ENCODE results near the gene CLHC1. TPM values are rescaled to one million over a fixed set of nuclear protein-coding genes. Genes with fewer than 3 reads are reported as not detected.
"Not testable (repeated sequence)": the region's sequence is repeated elsewhere in the genome, so short reads cannot be mapped to it uniquely, and the experiment has no call there.

The CLHC1 gene
- total RNA-seq, 1 donor from 2014 or later, result 12.3 TPM

- H3K4me3 ChIP-seq, result no peak overlapping the region
- no peak for ATAC-seq
- H3K27me3 ChIP-seq, result no peaks in the 10 kb centered on the region
- H3K9me3 ChIP-seq, result peaks cover 4% of the 10 kb centered on the region
- no peaks in the 10 kb centered on the region for H3K36me3 ChIP-seq
- H3K27ac ChIP-seq, result no peak overlapping the region
- TF ChIP-seq, protein P1, sequence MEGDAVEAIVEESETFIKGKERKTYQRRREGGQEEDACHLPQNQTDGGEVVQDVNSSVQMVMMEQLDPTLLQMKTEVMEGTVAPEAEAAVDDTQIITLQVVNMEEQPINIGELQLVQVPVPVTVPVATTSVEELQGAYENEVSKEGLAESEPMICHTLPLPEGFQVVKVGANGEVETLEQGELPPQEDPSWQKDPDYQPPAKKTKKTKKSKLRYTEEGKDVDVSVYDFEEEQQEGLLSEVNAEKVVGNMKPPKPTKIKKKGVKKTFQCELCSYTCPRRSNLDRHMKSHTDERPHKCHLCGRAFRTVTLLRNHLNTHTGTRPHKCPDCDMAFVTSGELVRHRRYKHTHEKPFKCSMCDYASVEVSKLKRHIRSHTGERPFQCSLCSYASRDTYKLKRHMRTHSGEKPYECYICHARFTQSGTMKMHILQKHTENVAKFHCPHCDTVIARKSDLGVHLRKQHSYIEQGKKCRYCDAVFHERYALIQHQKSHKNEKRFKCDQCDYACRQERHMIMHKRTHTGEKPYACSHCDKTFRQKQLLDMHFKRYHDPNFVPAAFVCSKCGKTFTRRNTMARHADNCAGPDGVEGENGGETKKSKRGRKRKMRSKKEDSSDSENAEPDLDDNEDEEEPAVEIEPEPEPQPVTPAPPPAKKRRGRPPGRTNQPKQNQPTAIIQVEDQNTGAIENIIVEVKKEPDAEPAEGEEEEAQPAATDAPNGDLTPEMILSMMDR (IDR thresholded peaks at IDR 0.05), result no peak
- DNase-seq, result no peak
- intact Hi-C loops (cut with DNase I), result no loop called here
- no peaks in the 10 kb centered on the region for H3K4me1 ChIP-seq
Measured at GRCh38 chr2:55204536-55204935, 27.6 kb downstream of the CLHC1 start.

DNA sequence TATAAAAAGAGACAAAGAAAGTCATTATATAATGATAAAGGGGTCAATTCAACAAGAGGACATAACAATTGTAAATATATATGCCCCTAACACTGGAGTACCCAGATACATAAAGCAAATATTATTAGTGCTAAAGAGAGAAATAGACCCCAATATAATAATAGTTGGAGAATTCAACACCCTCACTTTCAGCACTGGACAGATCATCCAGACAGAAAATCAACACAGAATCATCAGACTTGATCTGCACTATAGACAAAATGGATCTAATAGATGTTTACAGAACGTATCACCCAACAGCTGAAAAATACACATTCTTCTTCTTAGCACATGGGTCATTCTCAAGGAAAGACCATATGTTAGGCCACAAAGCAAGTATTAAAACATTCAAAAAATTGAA lies 31.7 kb downstream of the CLHC1 start:
- Histone ChIP-seq H3K27me3 (no peaks in the 10 kb centered on the region), H3K4me3 (no peak overlapping the region), H3K36me3 (no peaks in the 10 kb centered on the region), H3K27ac (no peak overlapping the region), H3K9me3 (peaks cover 4% of the 10 kb centered on the region), H3K4me1 (no peaks in the 10 kb centered on the region)
- intact Hi-C loops (cut with DNase I), result no loop called here
- no peak for DNase-seq
- ATAC-seq, result no peak
- TF ChIP-seq, protein P1 (IDR thresholded peaks at IDR 0.05), result no peak

DNA sequence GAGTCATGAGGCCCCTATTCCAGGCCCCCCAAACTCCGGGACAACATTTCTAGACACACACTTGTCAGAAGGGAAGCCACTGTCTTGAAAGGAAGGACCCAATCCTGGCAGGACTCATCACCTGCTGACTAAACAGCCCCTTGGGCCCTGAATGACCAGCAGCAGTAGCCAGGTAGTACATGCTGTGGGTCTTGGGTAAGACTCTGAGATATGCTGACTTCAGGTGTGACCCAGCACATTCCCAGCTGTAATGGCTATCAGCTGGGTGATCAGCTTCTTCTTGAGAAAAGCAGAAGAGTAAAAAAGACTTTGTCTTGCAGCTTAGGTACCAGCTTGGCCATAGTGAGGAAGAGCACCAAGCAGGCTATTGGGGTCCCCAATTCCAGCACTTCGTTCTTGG lies 35.6 kb downstream of the CLHC1 start:
- TF ChIP-seq, protein P1 (IDR thresholded peaks at IDR 0.05), result no peak

DNA sequence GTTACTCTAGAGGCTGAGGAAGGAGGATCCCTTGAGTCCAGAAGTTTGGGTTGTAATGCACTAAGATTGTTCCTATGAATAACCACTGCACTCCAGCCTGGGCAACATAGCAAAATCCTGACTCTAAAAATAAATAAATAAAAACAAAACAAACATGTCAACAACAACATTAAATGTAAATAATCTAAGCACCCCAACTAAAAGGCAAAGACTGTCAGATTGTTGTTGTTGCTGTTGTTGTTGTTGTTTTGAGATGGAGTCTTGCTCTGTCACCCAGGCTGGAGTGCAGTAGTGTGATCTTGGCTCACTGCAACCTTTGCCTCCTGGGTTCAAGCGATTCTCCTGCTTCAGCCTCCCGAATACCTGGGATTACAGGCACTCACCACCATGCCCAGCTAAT lies 40.2 kb downstream of the CLHC1 start:
- H3K27me3 ChIP-seq; H3K4me1 ChIP-seq; H3K4me3 ChIP-seq; H3K36me3 ChIP-seq; H3K27ac ChIP-seq; intact Hi-C loops (cut with DNase I); H3K9me3 ChIP-seq; DNase-seq; ATAC-seq: not testable (repeated sequence)

More for the DNA sequence above, 35.6 kb downstream of the CLHC1 start:
- Histone ChIP-seq H3K9me3 (peaks cover 4% of the 10 kb centered on the region), H3K27me3 (no peaks in the 10 kb centered on the region), H3K36me3 (no peaks in the 10 kb centered on the region), H3K4me3 (no peak overlapping the region), H3K27ac (no peak overlapping the region), H3K4me1 (no peaks in the 10 kb centered on the region)
- intact Hi-C loops (cut with DNase I), result no loop called here
- DNase-seq, result no peak
- ATAC-seq, result no peak

- intact Hi-C loops (cut with DNase I); H3K36me3 ChIP-seq; H3K27ac ChIP-seq; H3K4me3 ChIP-seq; H3K27me3 ChIP-seq; DNase-seq; H3K4me1 ChIP-seq; H3K9me3 ChIP-seq; ATAC-seq: not testable (repeated sequence)
Measured at GRCh38 chr2:55186837-55187236, 45.3 kb downstream of the CLHC1 start.

DNA sequence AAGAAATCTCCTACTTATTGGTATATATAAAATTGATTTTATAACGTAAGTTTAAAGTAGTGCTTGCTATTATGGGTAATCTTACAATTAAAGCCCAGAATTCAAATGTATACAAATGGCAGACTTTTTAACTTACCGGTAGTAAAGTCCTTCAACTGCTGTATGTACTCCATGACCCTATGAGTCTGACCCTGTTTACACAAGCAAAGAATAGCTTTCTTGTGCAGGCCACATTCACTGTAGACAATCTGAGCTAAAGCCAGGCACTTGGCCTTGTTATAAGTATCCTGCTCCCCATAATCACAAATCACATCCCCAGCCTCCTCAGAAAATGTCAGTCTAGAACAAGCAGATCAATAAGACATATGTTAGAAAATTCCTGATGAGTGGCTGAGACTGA lies 51.7 kb downstream of the CLHC1 start:
- TF ChIP-seq, protein P1 (IDR thresholded peaks at IDR 0.05), result no peak
- DNase-seq, result no peak
- Histone ChIP-seq H3K9me3 (no peaks in the 10 kb centered on the region), H3K27ac (no peak overlapping the region), H3K27me3 (no peaks in the 10 kb centered on the region), H3K36me3 (no peaks in the 10 kb centered on the region), H3K4me1 (no peaks in the 10 kb centered on the region), H3K4me3 (no peak overlapping the region)
- ATAC-seq, result no peak
- intact Hi-C loops (cut with DNase I), result no loop called here

DNA sequence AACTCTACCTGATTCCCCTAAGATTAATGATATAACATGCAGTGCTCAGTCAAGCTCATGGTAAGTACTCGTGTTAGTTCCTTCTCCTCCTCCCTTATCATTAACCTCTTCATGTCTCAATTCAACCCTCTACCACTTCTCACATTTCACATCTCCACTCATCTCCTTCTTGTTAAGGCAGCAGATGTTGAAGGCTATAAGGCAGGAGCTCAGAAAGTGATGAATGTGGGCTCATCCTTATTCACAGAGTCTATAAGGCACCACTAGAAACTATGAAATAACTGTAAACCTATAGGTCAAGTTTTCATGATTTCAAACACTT lies 56.0 kb downstream of the CLHC1 start:
- Histone ChIP-seq H3K4me1 (no peaks in the 10 kb centered on the region), H3K27ac (no peak overlapping the region), H3K27me3 (no peaks in the 10 kb centered on the region), H3K36me3 (no peaks in the 10 kb centered on the region), H3K9me3 (no peaks in the 10 kb centered on the region), H3K4me3 (no peak overlapping the region)
- DNase-seq (no peak), ATAC-seq (no peak)
- TF ChIP-seq, protein P1 (IDR thresholded peaks at IDR 0.05), result no peak
- intact Hi-C loops (cut with DNase I), result loop anchor here (10.0 kb wide), 1 partner anchor 281 kb away; no protein-coding TSS in a partner anchor

Data from upper lobe of right lung (tissue), 1 donor.